HEK293T (cell line): ENCODE measurements around the gene POLR2J2.
"Not testable (repeated sequence)": the region's sequence is repeated elsewhere in the genome, so short reads cannot be mapped to it uniquely, and the experiment has no call there.

Source experiments
- ARNT ChIP-seq: fragments of 450-650 bp; IDR thresholded peaks from 2 replicates; pipeline ENCODE4 v1.6.1; 2017; ENCODE audit warnings: mild to moderate bottlenecking
- BHLHE40 ChIP-seq: fragments of 450-650 bp; IDR thresholded peaks from 2 replicates; pipeline ENCODE4 v1.6.1; 2016; ENCODE audit warnings: mild to moderate bottlenecking, moderate library complexity, borderline replicate concordance
- ELF4 ChIP-seq: fragments of 450-650 bp; IDR thresholded peaks from 2 replicates; pipeline ENCODE4 v1.6.1; 2017; ENCODE audit warnings: antibody characterized with exemption
- FOXA1 ChIP-seq: fragments of 450-650 bp; IDR thresholded peaks from 2 replicates; pipeline ENCODE4 v1.6.1; 2016; ENCODE audit warnings: mild to moderate bottlenecking
- FOXK2 ChIP-seq: fragments of 450-650 bp; IDR thresholded peaks from 2 replicates; pipeline ENCODE4 v1.6.1; 2016; ENCODE audit warnings: mild to moderate bottlenecking
- HDGF ChIP-seq: fragments of 450-650 bp; IDR thresholded peaks from 2 replicates; pipeline ENCODE4 v1.6.1; 2017; ENCODE audit warnings: antibody characterized with exemption, borderline replicate concordance
- NFRKB ChIP-seq: fragments of 450-650 bp; IDR thresholded peaks from 2 replicates; pipeline ENCODE4 v1.6.1; 2016; ENCODE audit warnings: mild to moderate bottlenecking, moderate library complexity
- PKNOX1 ChIP-seq: fragments of 450-650 bp; IDR thresholded peaks from 2 replicates; pipeline ENCODE4 v1.6.1; 2016
- SUZ12 ChIP-seq: fragments of 450-650 bp; IDR thresholded peaks from 2 replicates; pipeline ENCODE4 v1.6.1; 2016; ENCODE audit warnings: mild to moderate bottlenecking
- TARDBP ChIP-seq: fragments of 450-650 bp; IDR thresholded peaks from 2 replicates; pipeline ENCODE4 v1.6.1; 2016
- ZNF384 ChIP-seq: fragments of 450-650 bp; IDR thresholded peaks from 2 replicates; pipeline ENCODE4 v1.6.1; 2016

GRCh38 chr7:102638848-102639247 lies 32.6 kb downstream of the POLR2J2 start:
- TF ChIP-seq NFRKB, SUZ12, PKNOX1, BHLHE40, FOXK2, ELF4, TARDBP, FOXA1, ARNT, ZNF384, HDGF: not testable (repeated sequence)
